Heart right ventricle (tissue), 16 donors: Measurements from ENCODE around the gene MGMT. TPM values are rescaled to one million over a fixed set of nuclear protein-coding genes. Genes with fewer than 3 reads are reported as not detected.

Experiments used
- ATAC-seq, 8 donors: fragments of 200-7000 bp; cut with Tn5 transposase; one replicate each; pipeline ENCODE4 v1.9.1; 2020; ENCODE audit warnings: mild to moderate bottlenecking in 8 of 8, moderate library complexity in 8 of 8, moderate number of reproducible peaks in 1 of 8
- DNase-seq, 2 donors: peaks; one replicate each; pipeline ENCODE4 v3.0.0-alpha.2; 2020
- H3K27ac ChIP-seq, 10 donors: fragments of 200-600 bp; sonication (generic) in 2 of 10; one replicate each; pipeline versions ENCODE4 v1.5.0 to v1.8.0; 2020 to 2022; ENCODE audit warnings: mild to moderate bottlenecking in 3 of 10
- H3K27me3 ChIP-seq, 7 donors: fragments of 200-600 bp; one replicate each; pipeline ENCODE4 v1.8.0; 2021 to 2022; ENCODE audit warnings: mild to moderate bottlenecking in 2 of 7
- H3K36me3 ChIP-seq, 9 donors: fragments of 200-600 bp; sonication (generic) in 1 of 9; one replicate each; pipeline versions ENCODE4 v1.5.0 to v1.8.0; 2020 to 2022; ENCODE audit warnings: mild to moderate bottlenecking in 2 of 9
- H3K4me1 ChIP-seq, 9 donors: fragments of 200-600 bp; sonication (generic) in 1 of 9; one replicate each; pipeline versions ENCODE4 v1.5.0 to v1.8.0; 2020 to 2022; ENCODE audit warnings: mild to moderate bottlenecking in 4 of 9
- H3K4me3 ChIP-seq, 10 donors: fragments of 200-600 bp; sonication (generic) in 2 of 10; one replicate each; pipeline versions ENCODE4 v1.5.0 to v1.8.0; 2020 to 2022; ENCODE audit warnings: mild to moderate bottlenecking in 7 of 10, moderate library complexity in 2 of 10
- H3K9me3 ChIP-seq, 11 donors: fragments of 200-600 bp in 10 of 11; sonication (generic) in 2 of 11; one replicate each; pipeline versions ENCODE4 v1.5.0 to v1.8.0; 2013 to 2022; ENCODE audit warnings: mild to moderate bottlenecking in 2 of 11, control low read depth in 1 of 11, moderate library complexity in 1 of 11
- WGBS, 2 donors: extraction: QIAGEN DNeasy Blood & Tissue Kit; methylation state at CpG; one replicate each; pipeline ENCODE4 v1.1.7; 2013; ENCODE audit warnings: inconsistent platforms in 1 of 2; 5-methylcytosine and 5-hydroxymethylcytosine counted together
- intact Hi-C, 10 donors: fragments of 100-400 bp; cut with DNase I; formaldehyde crosslinking; loops; one replicate each; pipeline versions ENCODE4 v1.11.1 to v1.14.2; 2022
- polyA plus RNA-seq, 2 donors: library from polyadenylated mRNA; stranded (reverse); fragments of 200-250 nt; gene quantifications; one replicate each; pipeline ENCODE4 v1.2.3, GENCODE V29; 2013
- total RNA-seq, 10 donors: library from RNA; stranded (reverse); fragmentation: NEBNext Ultra II Directional in 3 of 10; extraction: Animal tissue kit (Norgen Biotek cat#: 25700) in 3 of 10; gene quantifications; one replicate each; pipeline versions ENCODE4 v1.2.1 to v1.2.4, GENCODE V29; 2021 to 2023
- TF ChIP-seq, protein P1 (sequence below), 9 donors: fragments of 200-600 bp; sonication (generic) in 2 of 9; IDR thresholded peaks; one replicate each; pipeline versions ENCODE4 v1.5.0 to v1.8.0; 2021 to 2022; ENCODE audit warnings: antibody characterized with exemption in 9 of 9, mild to moderate bottlenecking in 5 of 9, moderate library complexity in 1 of 9
- donor health status: Arrhythmogenic right ventricular cardiomyopathy.
- donor health status: ischemic (EF 13 %, LVEDD 7.1; RV severe dilation, severe dysfunction).
- donor health status: healthy with polysubstance abuse.
- donor health status: DM: no; HTN: yes; CAD: no.
- donor health status: DM: no; HTN: no; CAD: no.
- donor health status: ischemic (EF 25% LVEDD 6.9; RV normal size, moderate dysfunction).
- donor health status: ischemic (EF 25% LVEDD 5.7; RV mildly dilated, moderate dysfunction).
- donor health status: healthy.
- donor health status: DM: yes; HTN: yes; CAD: no.
- donor health status: Ischemic cardiomyopathy.
- donor health status: ischemic (EF 35%, LVEDD 5.7; RV mildly dilated, moderate dysfunction).
- donor health status: nonischemic (EF 11% LVEDD 7.7; RV severe dilation, severe dysfunction).
- donor health status: DM: yes; HTN: yes; CAD: no.
- donor health status: PGD.
- donor health status: ischemic (EF 29% LVEDD 5.4; RV normal size, mild dysfunction).
- donor health status: nonischemic (EF 23%, LVEDD 6.1; RV moderate dilation, normal function).

Gene MGMT
- total and polyA plus RNA-seq, 12 donors, result 8.4 to 17.8 (median 12.9) TPM

DNA sequence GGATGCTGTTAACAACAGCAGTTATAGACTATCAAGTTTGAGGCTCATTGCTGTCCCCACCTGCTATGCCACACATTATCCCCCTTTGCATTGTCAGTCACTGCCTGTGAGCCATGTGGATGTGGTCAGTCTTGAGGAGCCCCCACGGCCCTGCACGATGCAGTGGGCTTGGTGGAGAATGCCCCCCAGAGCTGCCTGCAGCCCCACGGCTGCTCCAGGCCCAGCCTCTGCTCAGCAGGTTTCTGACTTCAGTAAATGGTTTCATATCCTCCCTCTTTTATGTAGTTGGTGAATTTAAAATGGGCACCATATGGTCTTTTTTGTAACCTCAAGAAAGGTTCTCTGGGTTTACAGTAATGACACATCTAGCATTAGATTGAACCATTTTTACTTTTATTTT, 332.9 kb downstream of the MGMT start:
- Histone ChIP-seq H3K4me3 (no peak overlapping the region), H3K27me3 (peaks cover 0 to 11% (median 0%) of the 10 kb centered on the region in 7 donors), H3K36me3 (no peaks in the 10 kb centered on the region), H3K27ac (no peak overlapping the region), H3K4me1 (no peaks in the 10 kb centered on the region), H3K9me3 (peaks cover 0 to 44% (median 19%) of the 10 kb centered on the region in 11 donors)
- DNase-seq, result no peak
- 80 to 82% methylated on average over 3 of the region's 3 CpGs for WGBS, 2 donors
- TF ChIP-seq, protein P1, sequence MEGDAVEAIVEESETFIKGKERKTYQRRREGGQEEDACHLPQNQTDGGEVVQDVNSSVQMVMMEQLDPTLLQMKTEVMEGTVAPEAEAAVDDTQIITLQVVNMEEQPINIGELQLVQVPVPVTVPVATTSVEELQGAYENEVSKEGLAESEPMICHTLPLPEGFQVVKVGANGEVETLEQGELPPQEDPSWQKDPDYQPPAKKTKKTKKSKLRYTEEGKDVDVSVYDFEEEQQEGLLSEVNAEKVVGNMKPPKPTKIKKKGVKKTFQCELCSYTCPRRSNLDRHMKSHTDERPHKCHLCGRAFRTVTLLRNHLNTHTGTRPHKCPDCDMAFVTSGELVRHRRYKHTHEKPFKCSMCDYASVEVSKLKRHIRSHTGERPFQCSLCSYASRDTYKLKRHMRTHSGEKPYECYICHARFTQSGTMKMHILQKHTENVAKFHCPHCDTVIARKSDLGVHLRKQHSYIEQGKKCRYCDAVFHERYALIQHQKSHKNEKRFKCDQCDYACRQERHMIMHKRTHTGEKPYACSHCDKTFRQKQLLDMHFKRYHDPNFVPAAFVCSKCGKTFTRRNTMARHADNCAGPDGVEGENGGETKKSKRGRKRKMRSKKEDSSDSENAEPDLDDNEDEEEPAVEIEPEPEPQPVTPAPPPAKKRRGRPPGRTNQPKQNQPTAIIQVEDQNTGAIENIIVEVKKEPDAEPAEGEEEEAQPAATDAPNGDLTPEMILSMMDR (IDR thresholded peaks at IDR 0.05), result no peak
- intact Hi-C loops, result no loop called here
- no peak for ATAC-seq

DNA sequence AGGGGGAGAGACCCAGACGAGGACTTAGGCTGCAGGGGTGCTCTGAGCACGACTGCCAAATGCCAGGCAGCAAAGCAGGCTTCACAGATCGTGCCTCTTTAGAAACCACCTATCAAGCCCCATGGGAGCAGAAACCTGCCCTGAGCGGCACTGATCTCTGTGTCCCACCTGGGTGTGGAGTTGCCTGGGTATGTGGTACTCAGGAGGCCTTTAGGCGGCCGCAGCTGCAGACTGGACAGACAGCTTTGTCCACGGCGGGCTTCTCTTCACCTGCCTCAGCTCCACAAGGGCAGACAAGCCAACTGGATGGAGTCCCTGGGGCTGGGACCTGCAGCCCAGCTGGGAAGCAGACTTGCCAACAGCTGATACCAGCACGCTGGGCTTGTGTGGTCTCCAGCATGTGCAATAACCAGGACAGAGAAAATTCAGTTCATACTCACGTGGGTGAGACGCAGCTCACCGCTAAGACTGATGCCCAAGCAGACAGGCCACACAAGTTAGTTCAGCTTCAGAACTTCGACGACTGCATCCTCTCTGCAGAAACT, 333.8 kb downstream of the MGMT start:
- DNase-seq (no peak), ATAC-seq (no peak)
- H3K36me3 ChIP-seq, result no peaks in the 10 kb centered on the region
- H3K4me3 ChIP-seq, result no peak overlapping the region
- no peaks in the 10 kb centered on the region for H3K4me1 ChIP-seq
- intact Hi-C loops, result no loop called here
- H3K27ac ChIP-seq, result no peak overlapping the region
- 75 to 81% methylated on average over 14 of the region's 14 CpGs for whole genome bisulfite sequencing, 2 donors
- H3K9me3 ChIP-seq, result peaks cover 0 to 52% (median 23%) of the 10 kb centered on the region in 11 donors
- TF ChIP-seq, protein P1 (IDR thresholded peaks at IDR 0.05), result no peak
- H3K27me3 ChIP-seq, result peaks cover 0 to 11% (median 0%) of the 10 kb centered on the region in 7 donors

DNA sequence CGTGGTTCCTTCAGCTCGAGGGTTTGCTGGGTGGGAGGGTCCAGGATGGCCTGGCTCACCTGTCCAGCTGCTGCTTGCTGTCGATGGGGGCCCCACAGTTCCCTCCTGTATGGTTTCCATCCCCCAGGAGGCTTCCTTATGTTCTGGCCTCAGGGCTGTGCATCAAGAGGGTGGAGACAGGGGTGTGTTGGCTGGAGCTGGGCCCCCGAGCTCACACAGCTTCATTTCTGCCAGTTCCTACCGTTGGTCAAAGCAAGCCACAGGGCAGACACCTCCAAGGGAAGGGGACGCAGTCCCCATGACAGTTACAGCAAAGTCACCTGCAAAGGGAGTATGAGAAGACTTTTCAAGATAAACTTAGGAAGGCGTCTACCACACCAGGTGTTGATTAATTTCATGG, 340.2 kb downstream of the MGMT start:
- H3K4me1 ChIP-seq, result no peaks in the 10 kb centered on the region
- WGBS, 2 donors, result 89% methylated on average over 7 of the region's 7 CpGs
- intact Hi-C loops, result loop anchor here in 1 of 10 donors (1.0 kb wide), 1 partner anchor 35 kb away; no protein-coding TSS in a partner anchor
- no peaks in the 10 kb centered on the region for H3K36me3 ChIP-seq
- no peak overlapping the region for H3K27ac ChIP-seq
- TF ChIP-seq, protein P1 (IDR thresholded peaks at IDR 0.05), result no peak
- peaks cover 0 to 47% (median 17%) of the 10 kb centered on the region in 11 donors for H3K9me3 ChIP-seq
- no peak for DNase-seq
- no peak for ATAC-seq
- no peak overlapping the region for H3K4me3 ChIP-seq
- peaks cover 0 to 13% (median 0%) of the 10 kb centered on the region in 7 donors for H3K27me3 ChIP-seq

DNA sequence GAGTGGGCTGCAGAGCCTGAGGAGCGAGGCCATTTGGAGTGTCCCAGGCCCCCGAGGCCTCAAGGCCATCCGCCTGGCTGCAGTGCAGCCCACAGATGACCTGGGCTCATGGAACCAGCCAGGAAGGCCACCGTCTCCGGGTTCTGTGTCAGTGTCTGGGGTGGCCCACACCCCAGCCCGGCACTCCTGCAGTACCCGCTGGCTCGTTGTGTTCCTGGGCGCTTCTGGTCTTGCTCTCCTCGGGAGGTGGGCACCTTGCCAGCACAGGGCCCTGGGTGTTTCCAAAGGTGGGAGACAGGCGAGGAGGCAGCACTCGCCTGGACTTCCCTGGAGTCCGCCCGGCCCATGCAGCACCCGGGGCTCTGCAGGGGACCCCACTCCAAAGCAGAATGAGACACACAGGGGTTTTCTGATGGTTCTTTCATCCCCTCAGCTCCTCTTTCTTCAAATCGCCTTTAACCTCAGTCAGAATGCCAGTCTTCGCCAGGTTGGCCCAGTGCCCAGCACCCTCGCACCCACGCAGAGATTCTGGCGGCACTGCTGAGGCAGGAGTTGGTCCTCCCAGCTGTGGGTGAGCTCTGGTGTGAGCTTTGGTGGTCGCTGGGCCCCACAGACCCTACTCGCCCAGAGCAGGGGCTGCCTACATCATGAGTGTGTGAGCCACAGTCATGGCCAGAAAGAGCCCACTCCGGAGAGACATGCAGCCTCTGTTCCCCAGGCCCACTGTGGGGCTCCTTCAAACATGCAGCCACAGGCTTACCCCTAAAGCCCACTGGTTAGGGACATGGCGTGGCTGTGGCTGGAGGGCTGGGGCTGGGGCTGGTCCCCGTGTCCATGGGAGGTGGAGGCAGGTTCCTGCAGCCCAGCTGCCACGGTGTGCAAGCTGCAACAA, 341.3 kb downstream of the MGMT start:
- Histone ChIP-seq H3K4me3 (no peak overlapping the region), H3K4me1 (no peaks in the 10 kb centered on the region), H3K27me3 (peaks cover 0 to 11% (median 0%) of the 10 kb centered on the region in 7 donors), H3K9me3 (peaks cover 0 to 36% (median 16%) of the 10 kb centered on the region in 11 donors), H3K27ac (no peak overlapping the region), H3K36me3 (no peaks in the 10 kb centered on the region)
- TF ChIP-seq, protein P1 (IDR thresholded peaks at IDR 0.05), result no peak
- intact Hi-C loops, result no loop called here
- 87 to 89% methylated on average over 26 of the region's 26 CpGs for WGBS, 2 donors
- no peak for ATAC-seq
- DNase-seq, result no peak
